GM19452 (cell line): ENCODE measurements around the gene PPP1R15A.
A peak's percentile ranks its signal among the peaks of the same experiment; 100 is the strongest.
"Not testable (repeated sequence)": the region's sequence is repeated elsewhere in the genome, so short reads cannot be mapped to it uniquely, and the experiment has no call there.

Experiments
- ATAC-seq: cut with Tn5 transposase; IDR thresholded peaks from one replicate; pipeline ENCODE4 v1.9.1; 2021; ENCODE audit not compliant: unreplicated experiment

Gene PPP1R15A

DNA sequence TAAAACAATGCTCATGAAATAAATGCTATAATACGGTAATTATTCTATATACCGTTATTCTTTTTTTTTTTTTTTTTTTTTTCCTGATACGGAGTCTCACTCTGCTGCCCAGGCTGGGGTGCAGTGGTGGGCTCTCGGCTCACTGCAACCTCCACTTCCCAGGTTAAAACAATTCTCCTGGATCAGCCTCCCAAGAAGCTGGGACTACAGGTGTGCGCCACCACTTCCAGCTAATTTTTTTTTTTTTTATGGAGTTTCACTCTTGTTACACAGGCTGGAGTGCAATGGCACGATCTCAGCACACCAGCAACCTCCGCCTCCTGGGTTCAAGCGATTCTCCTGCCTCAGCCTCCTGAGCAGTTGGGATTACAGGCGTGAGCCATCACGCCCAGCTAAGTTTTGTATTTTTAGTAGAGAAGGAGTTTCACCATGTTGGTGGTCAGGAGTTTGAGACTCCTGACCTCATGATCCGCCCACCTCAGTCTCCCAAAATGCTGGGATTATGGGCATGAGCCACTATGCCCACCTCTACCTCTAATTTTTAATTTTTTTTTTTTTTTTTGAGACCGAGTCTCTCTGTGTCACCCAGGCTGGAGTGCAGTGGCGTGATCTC lies 6.9 kb downstream of the PPP1R15A start:
- no peak for ATAC-seq

GRCh38 chr19:48879696-48880095 lies 7.5 kb downstream of the PPP1R15A start:
- ATAC-seq: not testable (repeated sequence)

- ATAC-seq: no peak
Observed at GRCh38 chr19:48881741-48882657, 9.8 kb downstream of the PPP1R15A start.

GRCh38 chr19:48883726-48884125 lies 11.5 kb downstream of the PPP1R15A start:
- no peak for ATAC-seq

DNA sequence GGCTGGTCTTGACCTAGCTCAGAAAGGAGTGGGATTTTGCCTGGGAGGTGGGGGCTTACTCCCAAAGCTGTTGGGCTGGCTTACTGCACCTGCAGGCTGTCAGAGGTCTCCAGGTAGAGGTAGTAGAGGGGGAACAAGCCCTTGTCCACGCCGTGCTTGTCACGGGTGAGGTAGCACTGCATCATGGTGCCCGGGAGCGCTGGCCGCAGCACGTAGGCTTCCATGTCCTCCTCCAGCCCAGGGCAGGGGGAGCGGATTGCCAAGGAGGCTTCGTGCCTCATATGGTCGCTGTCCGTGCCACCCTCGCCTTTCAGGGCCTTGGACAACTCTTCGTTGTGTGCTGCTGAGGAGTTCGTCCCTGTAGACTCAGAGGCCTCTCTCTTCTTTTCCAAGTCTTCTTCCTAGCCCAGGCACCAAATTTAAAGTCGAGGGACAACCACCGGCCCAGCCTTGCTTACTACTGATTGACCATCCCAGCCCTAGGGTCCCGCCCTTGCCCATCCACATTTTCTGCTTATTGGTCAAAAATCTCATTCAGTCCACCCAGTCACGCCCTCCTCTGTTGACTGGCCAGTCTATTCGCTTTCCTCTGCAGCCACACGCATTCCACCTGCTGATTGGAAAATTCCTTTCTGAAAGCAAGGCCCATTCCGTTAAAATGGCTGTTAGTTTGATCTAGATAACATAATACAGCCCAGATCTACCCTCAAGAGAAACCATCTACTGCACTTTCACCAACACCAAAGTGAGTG lies 15.8 kb downstream of the PPP1R15A start:
- no peak for ATAC-seq

GRCh38 chr19:48889496-48889895 lies 17.3 kb downstream of the PPP1R15A start:
- ATAC-seq: not testable (repeated sequence)

- ATAC-seq: no peak
Observed at GRCh38 chr19:48890551-48890950, 18.3 kb downstream of the PPP1R15A start.

- ATAC-seq: no peak
Observed at GRCh38 chr19:48895226-48895625, 23.0 kb downstream of the PPP1R15A start.

DNA sequence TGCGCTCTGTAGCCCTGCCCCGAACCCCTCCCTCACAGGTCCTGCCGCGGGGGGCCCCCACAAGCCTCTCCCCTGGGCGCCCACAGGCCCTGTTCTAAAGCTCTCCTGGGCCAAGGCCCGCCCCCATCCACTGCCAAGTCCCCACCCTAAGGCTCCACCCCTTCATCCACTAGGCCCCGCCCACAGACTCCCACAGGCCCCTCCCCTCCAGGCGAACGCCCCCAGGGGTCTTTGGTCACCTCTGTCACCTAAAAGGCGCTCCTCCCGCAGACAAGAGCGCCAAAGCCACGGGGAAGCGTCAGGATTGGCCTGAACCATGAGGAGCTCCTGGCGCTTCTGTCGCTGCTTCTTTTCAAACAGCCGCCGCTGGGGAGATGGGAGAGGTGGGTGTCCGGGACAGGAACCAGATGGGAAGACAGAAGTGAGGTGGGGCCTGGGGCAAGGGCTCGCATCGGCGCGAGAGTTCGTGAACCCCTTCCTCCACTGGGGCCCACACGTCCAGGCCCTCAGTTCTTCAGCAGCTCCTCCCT lies 24.0 kb downstream of the PPP1R15A start:
- no peak for ATAC-seq

GRCh38 chr19:48897181-48897580 lies 25.0 kb downstream of the PPP1R15A start:
- no peak for ATAC-seq

DNA sequence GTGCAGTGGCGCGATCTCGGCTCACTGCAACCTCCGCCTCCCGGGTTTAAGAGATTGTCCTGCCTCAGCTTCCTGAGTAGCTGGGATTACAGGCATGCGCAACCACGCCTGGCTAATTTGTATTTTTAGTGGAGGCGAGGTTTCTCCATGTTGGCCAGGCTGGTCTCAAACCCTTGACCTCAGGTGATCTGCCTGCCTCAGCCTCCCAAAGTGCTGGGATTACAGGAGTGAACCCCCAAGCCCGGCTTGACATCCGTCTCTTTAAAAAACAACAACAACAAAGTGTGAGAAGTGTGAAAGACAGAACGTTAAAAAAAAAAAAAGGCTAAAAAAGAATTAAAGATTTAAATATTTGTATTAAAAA lies 27.1 kb downstream of the PPP1R15A start:
- not testable (repeated sequence) for ATAC-seq

- peak; percentile 84 for ATAC-seq
Observed at GRCh38 chr19:48899781-48900476, 27.7 kb downstream of the PPP1R15A start, which contains the start of gene NUCB1. NUCB1 (plus strand) TSS chr19:48900312; CDS start chr19:48900797, 485 bp downstream.

DNA sequence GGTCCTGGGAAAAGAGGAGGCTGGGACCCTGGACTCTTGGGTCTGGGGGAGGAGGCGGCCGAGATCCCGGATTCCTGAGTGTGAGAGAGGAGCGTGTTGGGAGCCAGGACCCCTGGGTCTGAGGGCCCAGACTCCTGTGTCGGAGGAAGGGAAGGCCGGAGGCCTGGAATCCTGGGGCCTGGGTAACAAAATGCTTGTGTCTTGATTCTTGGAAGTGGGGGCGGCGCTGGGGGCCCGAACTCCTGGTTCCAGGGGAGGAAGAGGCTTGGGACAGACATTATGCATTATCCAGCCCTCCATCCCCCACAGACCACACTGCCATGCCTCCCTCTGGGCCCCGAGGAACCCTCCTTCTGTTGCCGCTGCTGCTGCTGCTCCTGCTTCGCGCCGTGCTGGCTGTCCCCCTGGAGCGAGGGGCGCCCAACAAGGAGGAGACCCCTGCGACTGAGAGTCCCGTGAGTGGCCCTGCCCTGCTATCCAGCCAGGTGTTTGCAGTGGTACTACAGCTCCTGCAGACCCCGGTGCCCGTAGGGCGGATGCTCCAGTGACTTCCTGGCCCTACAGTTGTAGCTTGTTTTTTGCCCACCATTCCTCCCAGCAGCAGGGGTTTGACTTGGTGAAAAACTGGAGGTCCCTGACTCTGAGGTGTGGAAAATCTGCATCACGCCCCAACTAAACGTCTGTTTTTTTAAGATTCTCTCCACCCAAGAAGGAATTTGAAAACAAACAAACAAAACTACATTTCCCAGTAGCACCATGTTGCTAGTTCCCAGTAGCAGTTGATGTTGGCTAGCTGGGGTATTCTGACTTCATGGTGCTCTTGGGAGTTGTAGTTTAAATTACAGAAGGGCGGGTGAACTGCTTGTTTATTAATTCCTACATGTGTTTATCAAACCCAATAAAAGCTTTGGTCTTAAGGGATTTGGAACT lies 28.5 kb downstream of the PPP1R15A start:
- ATAC-seq: no peak

GRCh38 chr19:48902291-48902690 lies 30.1 kb downstream of the PPP1R15A start:
- ATAC-seq: not testable (repeated sequence)

GRCh38 chr19:48903788-48904187 lies 31.6 kb downstream of the PPP1R15A start:
- ATAC-seq: not testable (repeated sequence)

GRCh38 chr19:48905664-48906063 lies 33.4 kb downstream of the PPP1R15A start:
- no peak for ATAC-seq

DNA sequence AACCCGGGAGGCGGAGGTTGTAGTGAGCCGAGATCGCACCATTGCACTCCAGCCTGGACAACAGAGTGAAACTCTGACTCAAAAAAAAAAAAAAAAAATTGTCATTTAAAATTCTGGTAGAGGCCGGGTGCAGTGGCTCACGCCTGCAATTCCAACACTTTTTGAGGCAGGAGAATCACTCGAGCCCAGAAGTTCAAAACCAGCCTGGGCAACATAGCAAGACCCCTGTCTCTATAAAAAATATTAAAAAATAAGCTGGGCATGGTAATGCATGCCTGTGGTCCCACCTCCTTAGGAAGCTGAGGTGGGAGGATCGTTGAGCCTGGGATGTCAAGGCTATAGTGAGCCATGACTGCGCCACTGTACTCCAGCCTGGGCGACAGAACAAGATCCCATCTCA lies 34.1 kb downstream of the PPP1R15A start:
- no peak for ATAC-seq

GRCh38 chr19:48907671-48908070 lies 35.5 kb downstream of the PPP1R15A start:
- ATAC-seq: no peak

- ATAC-seq: not testable (repeated sequence)
Observed at GRCh38 chr19:48909424-48910077, 37.3 kb downstream of the PPP1R15A start.
